Hematopoietic multipotent progenitor cell treated with erythropoietin and hydrocortisone succinate and interleukin-3 and kit ligand, for 15 days (in vitro differentiated cells): ENCODE data around the gene CDIP1.
A peak's percentile ranks its signal among the peaks of the same experiment; 100 is the strongest.

ENCODE experiments used
- DNase-seq: peaks from one replicate; pipeline ENCODE4 v3.0.0-alpha.2; 2015; ENCODE audit warnings: low spot score

CDIP1 gene

GRCh38 chr16:4514606-4515005, 24.0 kb downstream of the CDIP1 start:
- no peak for DNase-seq

- DNase-seq, result no peak
Observed at GRCh38 chr16:4513881-4514280, 24.7 kb downstream of the CDIP1 start.

- peak; percentile 9 for DNase-seq
Observed at GRCh38 chr16:4513086-4513860, 25.3 kb downstream of the CDIP1 start.

DNA sequence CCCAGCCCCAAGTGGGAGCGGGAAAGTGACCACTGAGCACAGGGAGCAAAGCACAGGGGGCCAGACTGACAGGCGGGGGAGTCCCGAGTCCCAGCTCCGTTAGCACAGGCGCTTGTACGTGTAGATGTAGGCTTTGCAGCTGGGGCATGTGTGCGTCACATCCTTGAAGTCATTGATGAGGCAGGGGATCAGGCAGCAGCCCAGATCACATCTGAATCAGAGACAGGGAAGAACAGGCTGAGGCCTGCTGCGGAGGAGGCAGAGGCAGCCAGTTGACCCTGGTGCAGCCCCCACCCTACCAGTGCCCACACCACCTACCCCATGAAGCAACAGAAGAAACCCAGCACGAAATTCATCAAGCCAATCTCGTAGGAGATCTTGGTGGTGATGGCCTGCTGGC, 26.1 kb downstream of the CDIP1 start:
- no peak for DNase-seq

DNA sequence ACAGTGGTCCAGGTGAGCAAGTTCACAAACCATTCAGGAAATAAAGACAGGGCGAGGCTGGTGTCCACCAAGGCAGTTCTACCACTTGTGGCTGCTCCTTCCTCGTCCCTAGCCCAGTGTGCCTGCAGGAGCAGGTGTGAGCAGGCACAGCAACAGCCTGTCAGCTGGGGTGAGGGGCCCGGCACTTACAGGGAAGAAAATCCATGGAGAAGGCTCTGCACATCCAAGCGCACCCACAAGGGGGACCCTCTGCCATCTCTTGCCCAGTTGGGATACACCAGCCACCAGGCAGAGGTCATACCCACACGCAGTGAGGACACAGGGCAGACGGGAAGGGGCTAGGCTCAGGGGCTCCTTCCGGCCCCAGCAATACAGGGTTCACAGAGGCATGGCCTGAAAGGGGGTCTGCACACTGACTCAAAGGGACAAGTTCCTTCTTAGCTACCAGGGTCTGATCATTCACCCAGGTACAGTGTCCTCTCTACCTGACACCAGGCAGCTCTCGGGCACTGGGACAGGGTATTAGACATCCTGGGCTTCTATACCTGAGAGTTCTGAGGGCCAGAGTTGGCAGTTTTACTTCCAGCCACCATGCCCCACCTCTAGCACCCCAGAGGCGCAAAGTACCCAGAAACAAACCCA, 27.0 kb downstream of the CDIP1 start:
- peak; percentile 25 for DNase-seq

DNA sequence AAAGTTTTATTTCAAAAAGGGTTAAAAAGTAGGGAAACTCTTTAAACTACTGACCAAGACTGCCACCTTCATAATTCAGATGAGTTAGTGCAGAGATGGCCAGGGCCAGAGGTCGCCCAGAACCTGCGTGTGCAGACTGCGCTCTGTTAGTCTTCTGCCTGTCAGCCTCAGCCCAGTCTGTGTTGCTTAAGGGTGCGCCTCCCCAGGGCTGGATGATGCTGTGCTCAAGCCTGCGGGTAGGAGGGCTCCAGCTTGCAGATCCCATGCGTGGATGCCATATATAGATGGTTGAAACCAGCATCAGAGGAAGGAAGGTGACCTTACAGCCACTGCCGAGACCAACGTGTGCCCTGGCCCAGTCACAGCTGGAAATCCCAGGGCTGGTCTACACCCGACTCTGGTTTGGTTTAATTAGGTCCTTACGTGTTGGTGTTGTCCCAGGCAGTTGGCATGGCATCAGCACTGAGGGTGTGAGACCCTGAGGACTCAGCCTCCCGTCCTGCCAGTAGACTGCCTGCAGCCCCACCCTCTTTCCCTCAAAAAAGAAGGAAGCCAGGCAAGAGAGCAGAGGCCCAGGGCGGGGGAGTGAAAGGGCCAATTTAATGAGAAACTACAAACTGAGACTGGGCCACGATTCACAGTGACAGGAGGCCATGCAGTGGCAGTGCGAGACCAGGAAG, 27.7 kb downstream of the CDIP1 start:
- no peak for DNase-seq

DNA sequence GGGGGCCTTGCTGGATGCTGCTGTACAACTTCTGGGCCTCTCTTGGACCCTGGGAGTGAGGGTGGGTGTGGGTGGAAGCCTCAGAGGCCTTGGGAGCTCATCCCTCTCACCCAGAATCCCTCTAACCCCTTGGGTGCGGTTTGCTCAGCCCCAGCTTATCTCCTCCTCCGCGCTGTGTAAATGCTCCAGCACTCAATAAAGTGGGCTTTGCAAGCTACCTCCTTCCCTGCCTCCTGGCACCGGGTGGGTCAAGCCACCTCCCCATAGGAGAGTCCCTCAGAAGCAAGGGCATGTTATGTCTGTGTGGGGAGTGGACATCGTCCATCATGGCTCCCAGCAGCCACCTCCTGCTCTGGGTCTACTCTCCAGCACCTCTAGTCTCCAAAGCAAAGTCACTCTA, 28.4 kb downstream of the CDIP1 start:
- no peak for DNase-seq

- DNase-seq, result no peak
Observed at GRCh38 chr16:4509420-4509819, 29.2 kb downstream of the CDIP1 start.

DNA sequence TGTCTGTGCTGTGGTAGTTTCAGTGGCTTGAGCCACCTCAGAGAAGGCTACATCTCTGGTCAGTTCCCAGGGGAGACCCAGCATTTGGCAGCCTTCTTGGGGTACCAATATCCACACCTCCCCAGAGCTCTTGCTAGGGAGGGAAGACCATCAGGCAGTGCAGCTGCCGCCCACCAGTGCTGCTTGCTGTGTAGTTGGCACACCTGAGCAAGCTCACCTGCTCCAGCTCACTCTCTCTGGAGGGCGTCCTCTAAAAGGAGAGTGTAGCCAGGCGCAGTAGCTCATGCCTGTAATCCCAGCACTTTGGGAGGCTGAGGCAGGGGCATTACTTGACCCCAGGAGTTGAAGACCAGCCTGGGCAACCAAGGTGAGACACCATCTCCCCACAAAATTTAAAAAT, 29.8 kb downstream of the CDIP1 start:
- DNase-seq, result no peak

GRCh38 chr16:4507588-4508345, 30.8 kb downstream of the CDIP1 start:
- DNase-seq, result no peak

DNA sequence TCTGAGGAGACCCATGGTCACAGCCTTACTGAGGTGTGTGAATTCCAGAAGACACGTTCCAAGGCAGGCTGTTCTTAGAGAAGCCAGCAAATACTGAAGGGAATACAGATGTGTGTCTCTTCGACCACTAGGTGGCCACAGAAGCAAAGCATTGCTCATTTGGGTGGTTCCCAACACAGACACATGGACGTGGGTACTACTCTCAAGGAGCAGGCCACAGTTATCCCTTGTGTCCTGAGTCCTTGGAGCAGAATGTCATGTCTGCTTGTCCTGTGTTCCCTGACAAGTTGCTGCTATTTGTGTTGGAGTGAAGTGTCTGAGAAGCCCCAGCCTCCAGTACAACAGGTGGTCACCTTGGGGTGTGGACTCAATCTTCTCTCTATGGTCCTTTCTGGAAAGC, 32.1 kb downstream of the CDIP1 start:
- DNase-seq, result peak; percentile 81

DNA sequence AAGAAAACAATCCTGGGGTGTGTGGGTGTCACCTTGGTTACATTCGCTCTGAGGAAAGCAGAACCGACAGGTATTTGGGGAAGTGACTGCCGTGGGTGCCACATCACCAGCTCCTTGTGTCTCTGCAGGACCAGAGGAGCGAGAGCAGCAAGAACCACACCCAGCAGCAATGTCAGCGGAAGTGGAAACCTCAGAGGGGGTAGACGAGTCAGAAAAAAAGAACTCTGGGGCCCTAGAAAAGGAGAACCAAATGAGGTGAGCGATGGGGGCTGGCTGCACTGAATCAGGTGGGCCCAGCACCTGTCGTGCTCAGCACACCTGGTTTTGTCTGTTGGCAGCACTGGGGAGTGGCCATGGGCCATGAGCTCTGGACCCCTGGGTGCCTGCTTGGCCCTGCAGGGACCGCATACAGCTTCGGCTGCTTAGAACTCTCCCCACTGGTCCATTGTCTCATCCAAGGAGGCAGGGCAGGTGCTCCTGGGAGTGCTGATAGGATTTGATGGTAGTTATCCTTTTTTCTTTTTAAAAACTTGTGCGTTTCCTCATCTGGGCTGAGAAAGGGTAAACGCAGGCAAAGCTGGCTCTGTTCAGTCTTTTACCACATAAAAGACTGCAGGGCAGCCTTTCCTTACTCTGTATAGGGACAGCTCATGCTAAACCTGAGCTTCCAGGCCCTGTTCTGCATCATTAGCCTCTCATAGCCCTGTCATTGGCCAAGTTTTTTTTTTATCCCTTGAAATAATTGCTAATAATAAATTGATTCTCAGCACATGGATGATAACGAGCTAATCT, 33.0 kb downstream of the CDIP1 start:
- no peak for DNase-seq

- no peak for DNase-seq
Observed at GRCh38 chr16:4501071-4501478, 37.5 kb downstream of the CDIP1 start.

DNA sequence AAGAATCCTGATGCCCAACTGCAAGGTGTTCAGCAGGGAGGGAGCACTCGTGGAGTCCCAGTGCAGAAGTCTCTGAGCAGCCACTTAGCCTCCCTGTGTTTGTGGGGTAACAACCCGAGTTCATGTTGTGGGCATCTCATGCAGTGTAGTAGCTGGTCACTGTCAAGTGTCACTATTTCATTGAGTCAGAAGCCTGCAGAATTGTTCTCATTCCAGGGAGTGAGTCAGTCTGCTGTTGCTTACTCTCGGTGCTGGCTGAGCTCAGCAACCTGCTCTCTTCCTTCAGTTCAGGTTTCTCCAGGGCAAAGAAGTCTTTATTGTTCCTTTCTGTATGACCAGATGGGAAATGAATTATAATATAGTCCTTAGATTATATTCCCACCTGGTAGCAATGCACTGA, 38.3 kb downstream of the CDIP1 start:
- DNase-seq, result no peak

- no peak for DNase-seq
Observed at GRCh38 chr16:4499196-4499555, 39.4 kb downstream of the CDIP1 start.

DNA sequence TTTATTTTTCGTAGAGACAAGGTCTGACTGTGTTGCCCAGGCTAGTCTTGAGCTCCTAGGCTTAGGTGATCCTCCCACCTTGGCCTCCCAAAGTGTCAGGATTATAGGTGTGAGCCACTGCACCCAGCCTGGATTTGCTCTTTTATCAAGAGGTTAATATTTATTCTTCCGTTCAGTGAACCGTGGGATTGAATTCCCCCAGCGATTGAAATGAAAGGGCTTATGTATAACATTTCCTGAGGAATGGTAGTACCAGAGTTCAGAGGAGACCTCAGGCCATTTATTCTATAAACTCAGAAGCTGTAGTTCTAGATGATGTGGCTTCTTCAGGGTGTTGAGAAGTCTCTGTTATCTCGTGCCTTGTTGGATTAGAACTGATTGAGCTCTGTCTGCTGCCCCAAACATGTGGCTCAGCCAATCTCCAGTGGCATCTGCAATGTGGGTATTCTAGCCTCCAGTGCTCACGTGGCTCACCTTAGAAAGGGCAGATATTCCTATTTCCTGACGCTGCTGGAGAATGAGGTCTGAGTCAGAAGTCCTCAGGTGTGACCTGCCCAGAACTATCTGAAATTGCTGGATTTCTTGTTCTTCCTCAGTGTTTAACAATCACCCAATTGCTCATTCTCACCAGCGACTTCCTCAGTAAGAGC, 39.9 kb downstream of the CDIP1 start:
- DNase-seq, result no peak

- DNase-seq, result no peak
Observed at GRCh38 chr16:4496305-4496704, 42.3 kb downstream of the CDIP1 start.

GRCh38 chr16:4495766-4496165, 42.8 kb downstream of the CDIP1 start:
- DNase-seq, result no peak

DNA sequence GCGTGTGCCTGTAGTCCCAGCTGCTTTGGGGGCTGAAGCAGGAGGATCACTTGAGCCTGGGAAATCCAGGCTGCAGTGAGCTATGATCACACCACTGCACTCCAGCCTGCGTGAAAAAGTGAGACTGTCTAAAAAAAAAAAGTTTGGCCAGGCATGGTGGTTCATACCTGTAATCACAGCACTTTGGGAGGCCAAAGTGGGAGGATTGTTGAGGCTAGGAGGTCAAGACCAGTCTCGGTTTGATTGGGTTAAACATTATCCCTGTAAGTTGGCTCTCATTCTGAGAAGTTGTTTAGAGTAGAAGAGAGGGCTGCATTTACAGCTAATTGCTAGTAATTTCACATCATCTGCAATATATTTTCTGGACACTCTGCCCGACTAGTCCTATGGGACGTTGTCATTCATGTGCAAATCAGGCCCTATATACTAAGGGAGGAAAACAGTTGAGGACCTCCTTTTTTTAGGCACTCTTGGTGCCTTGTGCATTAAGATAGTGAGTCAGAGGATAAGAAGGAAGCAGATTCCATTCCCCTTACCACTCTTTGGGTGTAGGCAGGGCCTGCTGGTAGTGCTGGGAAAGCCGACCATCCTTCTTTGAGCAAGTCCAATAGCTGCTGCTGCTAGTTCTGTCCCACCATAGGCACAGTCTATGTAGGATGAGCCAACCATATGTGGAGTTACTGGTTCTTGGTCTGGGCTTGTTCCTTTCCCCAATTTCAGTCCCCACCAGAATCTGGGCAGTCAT, 43.7 kb downstream of the CDIP1 start:
- DNase-seq, result no peak

DNA sequence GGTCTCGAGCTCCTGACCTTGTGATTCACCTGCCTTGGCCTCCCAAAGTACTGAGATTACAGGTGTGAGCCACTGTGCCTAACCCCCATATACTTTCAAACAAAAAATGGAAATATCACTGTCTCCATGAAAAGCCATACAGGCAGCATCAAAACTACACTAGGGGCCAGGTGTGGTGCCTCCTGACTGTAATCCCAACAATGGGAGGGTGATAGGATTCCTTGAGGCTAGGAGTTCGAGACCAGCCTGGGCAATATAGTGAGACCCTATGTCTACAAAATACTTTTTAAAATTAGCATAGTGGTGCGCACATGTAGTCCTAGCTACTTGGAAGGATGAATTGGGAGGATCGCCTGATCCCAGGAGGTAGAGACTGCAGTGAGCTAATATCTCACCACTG, 46.7 kb downstream of the CDIP1 start:
- no peak for DNase-seq

DNA sequence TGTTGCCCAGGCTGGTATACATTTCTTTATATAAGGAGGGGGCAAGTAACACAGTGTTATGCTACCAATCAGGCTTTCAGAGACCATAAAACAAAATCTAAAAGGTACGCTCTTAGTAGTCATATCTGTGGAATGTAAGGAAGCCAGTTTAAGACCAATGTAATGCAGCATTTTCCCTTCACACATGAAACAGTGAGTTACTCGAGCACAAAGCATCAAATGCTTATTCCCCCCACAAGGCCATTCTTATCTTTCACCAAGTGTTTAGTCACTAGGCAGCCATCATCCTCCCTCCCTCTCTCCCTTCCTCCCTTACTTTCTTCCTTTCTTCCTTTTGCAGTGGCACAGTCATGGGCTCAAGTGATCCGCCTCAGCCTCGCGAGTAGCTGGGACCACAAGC, 49.5 kb downstream of the CDIP1 start:
- no peak for DNase-seq
